Activated CD8-positive, alpha-beta memory T cell treated with anti-CD3 and anti-CD28 coated beads, Interleukin-2, amount 10 ng/mL, durations not matched to agents 7 days and 5 days (primary cell): ENCODE data around the gene MBD5. TPM values are rescaled to one million over a fixed set of nuclear protein-coding genes. Genes with fewer than 3 reads are reported as not detected.

Source experiments
- ATAC-seq: fragments of 150-1000 bp; cut with Tn5 transposase; one replicate; pipeline ENCODE4 v1.10.0; 2021; ENCODE audit warnings: moderate library complexity
- CTCF ChIA-PET: fragments of 350-600 bp; sonication (Branson Sonifier 250); formaldehyde crosslinking; loops from one replicate; lab custom pipeline; 2021; ENCODE audit warnings: antibody characterized with exemption; lab: Charles Lee
- DNase-seq: peaks from one replicate; pipeline ENCODE4 v3.0.0-alpha.2; 2020
- H3K27ac Mint-ChIP-seq: one replicate; pipeline ENCODE4 v1.8.0; 2021; ENCODE audit warnings: mild to moderate bottlenecking, mixed read lengths
- H3K27me3 Mint-ChIP-seq: one replicate; pipeline ENCODE4 v1.8.0; 2021; ENCODE audit warnings: mixed read lengths
- H3K36me3 Mint-ChIP-seq: one replicate; pipeline ENCODE4 v1.8.0; 2021; ENCODE audit warnings: mild to moderate bottlenecking, mixed read lengths
- H3K4me1 Mint-ChIP-seq: one replicate; pipeline ENCODE4 v1.8.0; 2021; ENCODE audit warnings: mixed read lengths
- H3K4me3 Mint-ChIP-seq: one replicate; pipeline ENCODE4 v1.8.0; 2021; ENCODE audit warnings: mild to moderate bottlenecking, moderate library complexity, mixed read lengths
- H3K9me3 Mint-ChIP-seq: one replicate; pipeline ENCODE4 v1.8.0; 2022; ENCODE audit warnings: low read depth, mixed read lengths
- total RNA-seq, 2 experiments: library from RNA; stranded (reverse); gene quantifications; one replicate each; pipeline ENCODE4 v1.2.3, GENCODE V29; 2021

MBD5 gene
- total RNA-seq, 2 experiments from 2014 or later, result 24.6 to 44.8 TPM

DNA sequence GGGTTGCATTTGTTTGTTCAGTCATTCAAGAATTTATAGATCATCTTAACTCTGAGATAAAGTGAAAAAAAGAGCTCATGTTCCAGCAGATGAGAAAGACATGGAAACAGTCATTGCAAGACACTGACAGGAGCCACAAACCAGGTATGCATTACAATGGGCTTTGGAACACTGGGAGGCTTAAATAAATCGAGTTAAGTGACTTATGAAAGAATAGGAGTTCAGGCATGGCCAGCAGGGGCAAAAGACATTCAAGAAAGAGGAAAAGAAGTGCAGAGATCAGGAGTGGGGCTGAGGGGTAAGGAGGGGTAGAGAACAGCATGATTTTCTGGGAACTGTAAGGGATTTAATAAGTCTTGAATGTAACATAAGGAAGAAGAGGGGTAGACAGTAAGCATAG is 502.4 kb downstream of the MBD5 start:
- Mint-ChIP-seq H3K4me3 (no peak overlapping the region), H3K36me3 (no peaks in the 10 kb centered on the region), H3K27me3 (no peaks in the 10 kb centered on the region), H3K4me1 (peaks cover 35% of the 10 kb centered on the region), H3K27ac (no peak overlapping the region), H3K9me3 (no peaks in the 10 kb centered on the region)
- no peak for DNase-seq
- ATAC-seq, result no peak
- CTCF ChIA-PET, result interaction anchor here (1.5 to 2.4 kb wide), 2 partner anchors 31 to 533 kb away, joined by 4 to 7 read pairs; no protein-coding TSS in a partner anchor

DNA sequence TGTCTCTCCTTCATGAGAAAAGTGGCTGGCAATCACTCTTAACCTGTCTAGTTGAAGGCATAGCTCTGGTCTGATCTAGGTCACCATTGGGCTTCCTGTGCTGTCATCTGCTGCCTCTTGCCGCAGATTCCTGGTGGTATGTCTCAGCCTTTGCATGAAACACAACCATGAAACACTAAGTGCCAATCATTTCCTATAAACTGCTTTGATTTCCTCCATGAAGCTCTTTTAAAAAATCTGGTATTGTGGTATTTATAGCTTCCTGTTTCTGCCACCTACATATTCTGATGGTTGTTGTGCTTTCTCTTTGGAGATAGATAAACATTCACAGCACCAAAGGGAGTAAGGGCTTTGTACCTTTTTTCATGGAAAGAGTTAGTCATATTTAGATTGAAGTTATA is 503.6 kb downstream of the MBD5 start:
- no peaks in the 10 kb centered on the region for H3K9me3 Mint-ChIP-seq
- ATAC-seq, result peak; percentile 90
- CTCF ChIA-PET, result interaction anchor here (1.2 to 2.4 kb wide), 5 partner anchors 15 to 534 kb away, joined by 3 to 12 read pairs (median 4); no protein-coding TSS in a partner anchor
- H3K36me3 Mint-ChIP-seq, result no peaks in the 10 kb centered on the region
- peaks cover 45% of the 10 kb centered on the region for H3K4me1 Mint-ChIP-seq
- no peak overlapping the region for H3K4me3 Mint-ChIP-seq
- peak; percentile 75 for DNase-seq
- no peaks in the 10 kb centered on the region for H3K27me3 Mint-ChIP-seq
- H3K27ac Mint-ChIP-seq, result peak overlapping the region; percentile 66

GRCh38 chr2:148525130-148525529 is 504.2 kb downstream of the MBD5 start:
- CTCF ChIA-PET, result interaction anchor here (1.2 to 1.6 kb wide), 3 partner anchors 16 to 326 kb away, joined by 3 to 12 read pairs (median 4); no protein-coding TSS in a partner anchor

DNA sequence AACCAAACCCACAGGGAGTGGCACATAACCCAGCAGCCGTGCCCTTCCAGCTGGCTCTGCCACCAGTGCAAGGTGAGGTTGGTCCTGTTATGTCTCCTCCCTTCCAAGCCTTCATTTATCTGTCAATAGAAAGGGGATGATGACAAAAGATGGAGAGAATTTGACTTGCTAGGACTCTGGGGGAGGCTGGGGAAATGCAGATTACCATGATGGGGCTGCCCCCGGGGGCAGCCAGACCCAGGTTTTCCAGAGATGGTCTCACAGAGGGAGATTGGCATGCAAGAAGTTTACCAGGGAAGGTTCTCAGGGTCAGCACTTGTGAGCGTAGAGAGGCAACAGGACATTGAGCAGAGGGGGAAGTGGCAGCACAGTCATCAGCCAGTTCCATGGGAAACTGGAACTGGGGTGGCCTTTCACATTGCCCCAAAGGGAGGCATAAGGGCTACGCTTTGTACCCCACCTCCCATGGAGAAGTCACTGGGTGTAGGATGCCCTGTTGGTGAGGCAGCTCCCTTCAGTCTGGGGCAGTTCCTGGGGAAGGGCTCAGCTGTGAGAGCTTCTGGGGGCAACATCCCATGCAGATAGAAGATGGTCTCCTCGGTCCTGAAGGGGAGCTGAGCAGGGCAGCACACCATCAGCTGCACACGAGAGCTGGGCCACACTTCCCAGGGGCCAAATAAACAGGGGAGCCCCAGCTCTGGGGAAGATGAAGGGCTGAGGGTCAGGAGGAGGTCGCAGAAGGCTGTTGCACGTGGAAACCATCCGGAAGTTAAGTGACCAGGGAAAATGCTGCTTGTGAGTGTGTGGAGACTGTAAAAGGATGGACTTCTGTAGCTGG is 505.8 kb downstream of the MBD5 start:
- Mint-ChIP-seq H3K9me3 (no peaks in the 10 kb centered on the region), H3K4me3 (no peak overlapping the region), H3K27ac (no peak overlapping the region), H3K27me3 (no peaks in the 10 kb centered on the region), H3K4me1 (peaks cover 45% of the 10 kb centered on the region), H3K36me3 (no peaks in the 10 kb centered on the region)
- DNase-seq (no peak), ATAC-seq (no peak)
- CTCF ChIA-PET, result no interaction called here

More at GRCh38 chr2:148525130-148525529, 504.2 kb downstream of the MBD5 start:
- H3K27me3 Mint-ChIP-seq, result no peaks in the 10 kb centered on the region
- H3K9me3 Mint-ChIP-seq, result no peaks in the 10 kb centered on the region
- H3K4me3 Mint-ChIP-seq, result no peak overlapping the region
- H3K36me3 Mint-ChIP-seq, result no peaks in the 10 kb centered on the region
- DNase-seq (no peak), ATAC-seq (no peak)
- H3K27ac Mint-ChIP-seq, result peak overlapping the region; percentile 66
- peaks cover 45% of the 10 kb centered on the region for H3K4me1 Mint-ChIP-seq

DNA sequence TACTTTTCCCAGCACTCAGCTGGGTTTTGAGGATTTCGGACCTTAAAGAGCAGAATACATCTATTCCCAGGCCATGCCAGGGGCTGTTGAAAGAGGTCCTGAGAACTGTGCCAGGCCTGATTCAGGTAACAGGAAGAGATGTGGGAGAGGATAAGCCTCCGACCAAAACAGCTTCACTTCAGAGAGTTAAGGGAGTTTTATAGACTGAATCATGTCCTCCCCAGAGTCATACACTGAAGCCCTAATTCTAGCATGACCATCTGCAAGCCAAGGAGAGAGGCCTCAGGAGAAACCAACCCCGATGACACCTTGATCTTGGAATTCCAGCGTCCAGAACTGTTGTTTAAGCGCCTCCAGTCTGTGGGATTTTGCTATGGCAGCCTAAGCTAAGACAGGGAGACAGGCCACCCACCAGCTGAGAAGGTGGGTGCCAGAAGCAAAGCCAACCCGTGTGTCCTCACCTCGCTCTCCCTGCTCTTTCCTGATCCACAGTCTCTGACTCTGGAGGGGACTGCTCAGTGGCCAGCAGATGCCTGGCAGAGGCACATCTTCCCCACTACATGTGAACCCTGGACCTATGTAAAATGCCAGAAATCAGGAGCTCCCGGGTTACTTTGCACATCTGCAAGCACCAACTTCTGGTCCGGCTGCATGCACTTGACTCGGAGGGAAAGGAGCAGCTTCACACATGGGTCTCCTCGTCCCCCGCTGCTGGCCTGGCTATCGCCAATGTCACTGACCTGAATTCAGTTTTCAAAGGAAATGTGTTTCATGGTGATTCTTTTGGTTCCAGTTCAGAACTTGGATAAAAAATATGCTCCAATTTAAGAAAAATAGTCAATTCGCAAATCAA is 506.8 kb downstream of the MBD5 start:
- ATAC-seq (no peak), DNase-seq (no peak)
- Mint-ChIP-seq H3K9me3 (no peaks in the 10 kb centered on the region), H3K36me3 (no peaks in the 10 kb centered on the region), H3K27me3 (no peaks in the 10 kb centered on the region), H3K27ac (peak overlapping the region; percentile 65), H3K4me3 (peak overlapping the region; percentile 13), H3K4me1 (peaks cover 45% of the 10 kb centered on the region)
- CTCF ChIA-PET, result interaction anchor here (1.3 to 2.0 kb wide), 2 partner anchors 12 to 18 kb away, joined by 6 to 14 read pairs; no protein-coding TSS in a partner anchor

DNA sequence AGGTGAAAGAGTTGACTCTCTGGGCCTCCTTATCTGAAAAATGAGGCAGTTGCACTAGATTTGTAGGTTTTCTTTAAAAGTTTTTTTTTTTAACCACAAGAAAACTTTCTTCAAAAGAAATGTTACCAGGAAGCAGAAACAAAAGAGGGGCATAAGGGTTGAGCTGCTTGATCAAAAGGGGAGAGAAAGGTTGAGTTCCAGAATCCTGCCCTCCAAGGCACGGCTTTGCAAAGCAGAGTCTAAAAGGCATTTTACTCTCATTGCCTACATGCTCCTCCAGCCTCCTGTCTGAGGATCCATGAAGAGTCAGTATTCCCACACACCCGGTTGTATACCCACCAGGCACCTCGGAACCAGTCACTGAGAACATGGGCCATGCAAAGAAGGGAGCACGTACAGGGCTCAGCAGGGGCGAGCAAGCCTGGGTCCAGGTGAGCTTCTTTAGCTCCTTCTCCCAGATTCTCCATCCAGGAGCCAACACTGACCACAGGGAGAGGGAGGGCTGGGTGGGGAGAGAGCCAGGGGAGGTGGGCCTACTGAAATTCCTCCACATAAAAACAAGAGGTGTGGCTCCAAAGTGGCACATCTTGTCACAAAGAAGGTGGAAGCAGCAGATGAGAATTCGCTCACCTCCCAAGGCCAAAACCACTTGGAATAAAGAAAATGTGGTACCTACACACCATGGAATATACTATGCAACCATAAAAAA is 507.6 kb downstream of the MBD5 start:
- DNase-seq (no peak), ATAC-seq (no peak)
- H3K27ac Mint-ChIP-seq, result peak overlapping the region; percentile 65
- peaks cover 41% of the 10 kb centered on the region for H3K4me1 Mint-ChIP-seq
- H3K36me3 Mint-ChIP-seq, result no peaks in the 10 kb centered on the region
- CTCF ChIA-PET, result interaction anchor here (0.9 to 2.0 kb wide), 3 partner anchors 11 to 19 kb away, joined by 3 to 14 read pairs (median 6); no protein-coding TSS in a partner anchor
- no peaks in the 10 kb centered on the region for H3K9me3 Mint-ChIP-seq
- H3K27me3 Mint-ChIP-seq, result no peaks in the 10 kb centered on the region
- H3K4me3 Mint-ChIP-seq, result peak overlapping the region; percentile 24

DNA sequence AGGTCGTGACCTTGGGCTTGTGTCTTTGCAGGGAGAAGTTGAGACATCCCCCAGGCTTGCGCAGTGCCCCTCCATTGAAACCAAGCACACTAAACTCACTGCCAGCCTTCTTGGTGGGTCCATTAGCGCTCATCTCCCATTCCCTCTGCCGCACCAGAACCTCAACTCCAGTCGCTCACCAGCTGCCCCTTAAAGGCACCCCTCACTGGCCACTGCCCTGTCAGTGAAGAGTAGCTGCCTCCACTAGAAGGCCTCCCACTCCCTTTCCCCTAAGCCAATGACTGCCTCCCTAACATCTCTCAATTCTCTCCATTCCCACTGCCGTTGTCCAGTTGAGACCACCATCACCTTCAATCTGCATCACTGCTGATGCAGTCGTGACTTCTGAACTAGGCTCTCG is 508.9 kb downstream of the MBD5 start:
- ATAC-seq (no peak), DNase-seq (no peak)
- Mint-ChIP-seq H3K27me3 (no peaks in the 10 kb centered on the region), H3K4me3 (no peak overlapping the region), H3K27ac (no peak overlapping the region), H3K4me1 (peaks cover 31% of the 10 kb centered on the region), H3K9me3 (no peaks in the 10 kb centered on the region), H3K36me3 (no peaks in the 10 kb centered on the region)
- CTCF ChIA-PET, result no interaction called here

DNA sequence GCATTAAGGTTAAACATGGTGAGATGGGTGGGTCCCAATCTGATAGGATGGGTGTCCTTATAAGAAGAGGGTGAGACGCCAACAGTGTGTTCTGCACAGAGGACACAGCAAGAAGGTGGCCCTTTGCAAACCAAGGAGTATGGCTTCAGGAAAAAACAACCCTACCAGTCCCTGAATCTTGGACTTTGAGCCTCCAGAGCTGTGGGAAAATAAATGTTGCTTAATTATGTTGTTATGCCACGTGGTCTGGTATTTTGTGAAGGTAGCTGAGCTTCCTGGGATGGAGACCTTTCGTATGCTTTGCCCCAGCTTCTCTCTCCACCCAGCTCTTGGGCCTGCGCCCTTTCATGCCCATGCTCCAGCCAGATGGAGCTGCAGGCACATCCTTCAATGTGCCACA is 509.5 kb downstream of the MBD5 start:
- no peaks in the 10 kb centered on the region for H3K36me3 Mint-ChIP-seq
- no peak overlapping the region for H3K4me3 Mint-ChIP-seq
- peaks cover 27% of the 10 kb centered on the region for H3K4me1 Mint-ChIP-seq
- no peaks in the 10 kb centered on the region for H3K9me3 Mint-ChIP-seq
- ATAC-seq (no peak), DNase-seq (no peak)
- no peak overlapping the region for H3K27ac Mint-ChIP-seq
- H3K27me3 Mint-ChIP-seq, result no peaks in the 10 kb centered on the region
- CTCF ChIA-PET, result no interaction called here

- H3K27ac Mint-ChIP-seq, result no peak overlapping the region
- H3K27me3 Mint-ChIP-seq, result no peaks in the 10 kb centered on the region
- DNase-seq, result no peak
- H3K4me1 Mint-ChIP-seq, result peaks cover 27% of the 10 kb centered on the region
- H3K4me3 Mint-ChIP-seq, result no peak overlapping the region
- no peaks in the 10 kb centered on the region for H3K9me3 Mint-ChIP-seq
- H3K36me3 Mint-ChIP-seq, result no peaks in the 10 kb centered on the region
- ATAC-seq, result no peak
- CTCF ChIA-PET, result no interaction called here
These were observed 510.3 kb downstream of the MBD5 start for GRCh38 chr2:148531235-148531634.

GRCh38 chr2:148531669-148532428 is 511.0 kb downstream of the MBD5 start:
- no peaks in the 10 kb centered on the region for H3K27me3 Mint-ChIP-seq
- peaks cover 24% of the 10 kb centered on the region for H3K4me1 Mint-ChIP-seq
- H3K36me3 Mint-ChIP-seq, result no peaks in the 10 kb centered on the region
- CTCF ChIA-PET, result no interaction called here
- no peak for ATAC-seq
- no peak for DNase-seq
- no peak overlapping the region for H3K27ac Mint-ChIP-seq
- no peak overlapping the region for H3K4me3 Mint-ChIP-seq
- no peaks in the 10 kb centered on the region for H3K9me3 Mint-ChIP-seq

- H3K9me3 Mint-ChIP-seq, result no peaks in the 10 kb centered on the region
- H3K27ac Mint-ChIP-seq, result no peak overlapping the region
- no peak overlapping the region for H3K4me3 Mint-ChIP-seq
- H3K36me3 Mint-ChIP-seq, result no peaks in the 10 kb centered on the region
- DNase-seq (no peak), ATAC-seq (no peak)
- H3K27me3 Mint-ChIP-seq, result no peaks in the 10 kb centered on the region
- CTCF ChIA-PET, result no interaction called here
- H3K4me1 Mint-ChIP-seq, result peaks cover 12% of the 10 kb centered on the region
These were observed 512.1 kb downstream of the MBD5 start for GRCh38 chr2:148533004-148533403.

GRCh38 chr2:148533685-148534084 is 512.8 kb downstream of the MBD5 start:
- no peaks in the 10 kb centered on the region for H3K27me3 Mint-ChIP-seq
- no peaks in the 10 kb centered on the region for H3K9me3 Mint-ChIP-seq
- H3K36me3 Mint-ChIP-seq, result no peaks in the 10 kb centered on the region
- CTCF ChIA-PET, result no interaction called here
- DNase-seq (no peak), ATAC-seq (no peak)
- H3K4me1 Mint-ChIP-seq, result peaks cover 7% of the 10 kb centered on the region
- H3K27ac Mint-ChIP-seq, result no peak overlapping the region
- no peak overlapping the region for H3K4me3 Mint-ChIP-seq
